ENCODE data around the gene KRTAP4-16.
"Not testable (repeated sequence)": the region's sequence is repeated elsewhere in the genome, so short reads cannot be mapped to it uniquely, and the experiment has no call there.

DNA sequence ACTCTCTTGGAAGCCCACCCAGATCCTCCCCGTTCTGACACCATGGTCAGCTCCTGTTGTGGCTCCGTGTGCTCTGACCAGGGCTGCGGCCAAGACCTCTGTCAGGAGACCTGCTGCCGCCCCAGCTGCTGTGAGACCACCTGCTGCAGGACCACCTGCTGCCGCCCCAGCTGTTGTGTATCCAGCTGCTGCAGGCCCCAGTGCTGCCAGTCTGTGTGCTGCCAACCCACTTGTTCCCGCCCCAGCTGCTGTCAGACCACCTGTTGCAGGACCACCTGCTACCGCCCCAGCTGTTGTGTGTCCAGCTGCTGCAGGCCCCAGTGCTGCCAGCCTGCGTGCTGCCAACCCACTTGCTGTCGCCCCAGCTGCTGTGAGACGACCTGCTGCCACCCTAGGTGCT, 3.3 kb upstream of the KRTAP4-16 start, which contains the start of gene KRTAP4-9:
- TF ChIP-seq POLR2AphosphoS5 (IDR thresholded peaks at IDR 0.05; ENCODE audit: low read depth, low read length); TAF1 (IDR thresholded peaks at IDR 0.05; ENCODE audit: borderline replicate concordance, low read depth, low read length): not testable (repeated sequence)

All from GM12892 (cell line).